ENCODE data around the gene FBRSL1. TPM values are rescaled to one million over a fixed set of nuclear protein-coding genes. Genes with fewer than 3 reads are reported as not detected.

FBRSL1 gene
- total and polyA plus RNA-seq, 2 donors (not counting 1 experiment from before 2014, with no cell fraction given), result 62.6 to 112 TPM

GRCh38 chr12:132475304-132476037 is 14.5 kb upstream of the FBRSL1 start:
- H4K20me1 ChIP-seq (ENCODE audit: control insufficient read depth, insufficient read depth, low read length, poor library complexity, severe bottlenecking), result no peaks in the 10 kb centered on the region
- H3K79me2 ChIP-seq (ENCODE audit: control insufficient read depth, insufficient read depth, low read length), result peaks cover 4% of the 10 kb centered on the region
- 88% methylated on average over 29 of the region's 47 CpGs for WGBS (ENCODE audit: insufficient coverage)
- peaks cover 53% of the 10 kb centered on the region for H3K4me1 Mint-ChIP-seq
- H3K4me2 ChIP-seq (replicated peaks; ENCODE audit: low read depth, low read length, poor library complexity, severe bottlenecking), result peak overlapping the region; percentile 42
- H3K27ac ChIP-seq (ENCODE audit: low read length in 2 of 2), result no peak overlapping the region
- H3K27me3 ChIP-seq (replicated peaks in 1 of 4; ENCODE audit: control extremely low read depth in 1 of 4, control insufficient read depth in 3 of 4, insufficient read depth in 4 of 4, low read length in 3 of 4), result no peaks in the 10 kb centered on the region
- no peak overlapping the region for H2AFZ ChIP-seq (ENCODE audit: insufficient read depth, low read depth, low read length, poor library complexity, severe bottlenecking)
- H3K9ac ChIP-seq (ENCODE audit: low read length), result no peak overlapping the region
- H3K27ac Mint-ChIP-seq, result peak overlapping the region; percentile 80
- no peaks in the 10 kb centered on the region for H3K9me3 Mint-ChIP-seq (ENCODE audit: insufficient read depth)
- ChIA-PET POLR2A (interaction anchor here (0.9 kb wide), 1 partner anchor 46 kb away, joined by 3 read pairs; no protein-coding TSS in a partner anchor), CTCF (interaction anchor here (0.9 to 2.5 kb wide), 2 partner anchors 25 to 60 kb away, joined by 3 to 12 read pairs; no protein-coding TSS in a partner anchor)
- no peak overlapping the region for H3K4me3 ChIP-seq (ENCODE audit: control extremely low read depth in 1 of 5, extremely low read depth in 1 of 5, insufficient read depth in 1 of 5, low read depth in 2 of 5, low read length in 4 of 5)
- H3K4me1 ChIP-seq (ENCODE audit: control insufficient read depth in 2 of 2, insufficient read depth in 2 of 2, low read length in 2 of 2), result peaks cover 32 to 75% of the 10 kb centered on the region in 2 donors
- peak overlapping the region; percentile 56 for H3K4me3 Mint-ChIP-seq
- H3K36me3 ChIP-seq (replicated peaks in 1 of 2; ENCODE audit: control extremely low read depth in 1 of 2, control insufficient read depth in 1 of 2, extremely low read depth in 1 of 2, insufficient read depth in 2 of 2, low read length in 1 of 2), result no peaks in the 10 kb centered on the region
- no peak for ATAC-seq (ENCODE audit: low read depth)
- peaks cover 0 to 30% (median 0%) of the 10 kb centered on the region in 3 donors for H3K9me3 ChIP-seq (ENCODE audit: control extremely low read depth in 1 of 3, control insufficient read depth in 2 of 3, insufficient read depth in 1 of 3, low read length in 2 of 3)
- H3K27me3 Mint-ChIP-seq, result no peaks in the 10 kb centered on the region
- intact Hi-C loops (cut with micrococcal nuclease), result no loop called here
- TF ChIP-seq EZH2 (IDR thresholded peaks at IDR 0.05; ENCODE audit: borderline replicate concordance, insufficient read depth, low read depth, low read length, poor library complexity, severe bottlenecking), result no peak
- TF ChIP-seq, protein P1, sequence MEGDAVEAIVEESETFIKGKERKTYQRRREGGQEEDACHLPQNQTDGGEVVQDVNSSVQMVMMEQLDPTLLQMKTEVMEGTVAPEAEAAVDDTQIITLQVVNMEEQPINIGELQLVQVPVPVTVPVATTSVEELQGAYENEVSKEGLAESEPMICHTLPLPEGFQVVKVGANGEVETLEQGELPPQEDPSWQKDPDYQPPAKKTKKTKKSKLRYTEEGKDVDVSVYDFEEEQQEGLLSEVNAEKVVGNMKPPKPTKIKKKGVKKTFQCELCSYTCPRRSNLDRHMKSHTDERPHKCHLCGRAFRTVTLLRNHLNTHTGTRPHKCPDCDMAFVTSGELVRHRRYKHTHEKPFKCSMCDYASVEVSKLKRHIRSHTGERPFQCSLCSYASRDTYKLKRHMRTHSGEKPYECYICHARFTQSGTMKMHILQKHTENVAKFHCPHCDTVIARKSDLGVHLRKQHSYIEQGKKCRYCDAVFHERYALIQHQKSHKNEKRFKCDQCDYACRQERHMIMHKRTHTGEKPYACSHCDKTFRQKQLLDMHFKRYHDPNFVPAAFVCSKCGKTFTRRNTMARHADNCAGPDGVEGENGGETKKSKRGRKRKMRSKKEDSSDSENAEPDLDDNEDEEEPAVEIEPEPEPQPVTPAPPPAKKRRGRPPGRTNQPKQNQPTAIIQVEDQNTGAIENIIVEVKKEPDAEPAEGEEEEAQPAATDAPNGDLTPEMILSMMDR (IDR thresholded peaks at IDR 0.05), result no peak
- DNase-seq, result peak; percentile 57

DNA sequence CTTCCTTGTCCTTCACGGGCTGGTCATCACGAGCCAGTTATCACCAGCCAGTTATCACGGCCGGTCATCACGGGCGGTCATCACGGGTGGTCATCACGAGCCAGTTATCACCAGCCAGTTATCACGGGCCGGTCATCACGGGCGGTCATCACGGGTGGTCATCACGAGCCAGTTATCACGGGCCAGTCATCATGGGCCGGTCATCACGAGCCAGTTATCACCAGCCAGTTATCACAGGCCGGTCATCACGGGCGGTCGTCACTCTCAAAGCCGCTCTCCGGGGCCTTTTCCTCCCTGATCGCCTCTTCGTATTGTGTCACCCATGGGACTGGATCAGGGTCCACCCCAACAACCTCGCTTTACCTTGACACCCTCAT is 13.9 kb upstream of the FBRSL1 start:
- Histone ChIP-seq H3K4me1 (ENCODE audit: control insufficient read depth in 2 of 2, insufficient read depth in 2 of 2, low read length in 2 of 2) (peaks cover 28 to 75% of the 10 kb centered on the region in 2 donors), H3K9ac (ENCODE audit: low read length) (no peak overlapping the region), H4K20me1 (ENCODE audit: control insufficient read depth, insufficient read depth, low read length, poor library complexity, severe bottlenecking) (no peaks in the 10 kb centered on the region), H3K27me3 (replicated peaks in 1 of 4; ENCODE audit: control extremely low read depth in 1 of 4, control insufficient read depth in 3 of 4, insufficient read depth in 4 of 4, low read length in 3 of 4) (no peaks in the 10 kb centered on the region), H3K4me2 (replicated peaks; ENCODE audit: low read depth, low read length, poor library complexity, severe bottlenecking) (peak overlapping the region; percentile 42), H3K27ac (ENCODE audit: low read length in 2 of 2) (no peak overlapping the region), H3K79me2 (ENCODE audit: control insufficient read depth, insufficient read depth, low read length) (peaks cover 4% of the 10 kb centered on the region), H3K9me3 (ENCODE audit: control extremely low read depth in 1 of 3, control insufficient read depth in 2 of 3, insufficient read depth in 1 of 3, low read length in 2 of 3) (peaks cover 0 to 30% (median 0%) of the 10 kb centered on the region in 3 donors), H3K36me3 (replicated peaks in 1 of 2; ENCODE audit: control extremely low read depth in 1 of 2, control insufficient read depth in 1 of 2, extremely low read depth in 1 of 2, insufficient read depth in 2 of 2, low read length in 1 of 2) (no peaks in the 10 kb centered on the region), H3K4me3 (ENCODE audit: control extremely low read depth in 1 of 5, extremely low read depth in 1 of 5, insufficient read depth in 1 of 5, low read depth in 2 of 5, low read length in 4 of 5) (no peak overlapping the region), H2AFZ (ENCODE audit: insufficient read depth, low read depth, low read length, poor library complexity, severe bottlenecking) (no peak overlapping the region)
- intact Hi-C loops (cut with micrococcal nuclease), result no loop called here
- CTCF ChIA-PET, result interaction anchor here (2.5 kb wide), 1 partner anchor 61 kb away, joined by 12 read pairs; no protein-coding TSS in a partner anchor
- 93% methylated on average over 25 of the region's 26 CpGs for WGBS (ENCODE audit: insufficient coverage)
- ATAC-seq (ENCODE audit: low read depth) (no peak), DNase-seq (no peak)
- H3K4me1 Mint-ChIP-seq, result peaks cover 49% of the 10 kb centered on the region
- H3K9me3 Mint-ChIP-seq (ENCODE audit: insufficient read depth), result no peaks in the 10 kb centered on the region
- POLR2A ChIA-PET, result no interaction called here
- TF ChIP-seq, protein P1 (IDR thresholded peaks at IDR 0.05), result no peak
- no peak for TF ChIP-seq EZH2 (IDR thresholded peaks at IDR 0.05; ENCODE audit: borderline replicate concordance, insufficient read depth, low read depth, low read length, poor library complexity, severe bottlenecking)
- H3K4me3 Mint-ChIP-seq, result peak overlapping the region; percentile 56
- no peaks in the 10 kb centered on the region for H3K27me3 Mint-ChIP-seq
- peak overlapping the region; percentile 53 for H3K27ac Mint-ChIP-seq
